Loucy (cell line): Measurements from ENCODE around the gene MBD4.

Experiments
- H2AFZ ChIP-seq: fragments of 200-600 bp; sonication (generic); 2 replicates; pipeline ENCODE4 v1.6.0; 2016; ENCODE audit warnings: antibody characterized with exemption, mild to moderate bottlenecking, low read length, moderate library complexity
- H3F3A ChIP-seq: fragments of 200-600 bp; 2 replicates; pipeline ENCODE4 v1.6.0; 2016; ENCODE audit warnings: antibody characterized with exemption, low read depth, mild to moderate bottlenecking
- H3K27me3 ChIP-seq: fragments of 200-600 bp; sonication (generic); 2 replicates; pipeline ENCODE4 v1.6.1; 2014; ENCODE audit warnings: low read length, mild to moderate bottlenecking; ENCODE audit not compliant: insufficient read depth, poor library complexity, severe bottlenecking
- H3K36me3 ChIP-seq: fragments of 200-600 bp; sonication (generic); 2 replicates; pipeline ENCODE4 v1.6.1; 2016; ENCODE audit warnings: low read length; ENCODE audit not compliant: insufficient read depth
- H3K4me1 ChIP-seq: fragments of 200-600 bp; sonication (generic); 2 replicates; pipeline ENCODE4 v1.5.1; 2014; ENCODE audit warnings: low read length, mild to moderate bottlenecking; ENCODE audit not compliant: insufficient read depth, poor library complexity, severe bottlenecking
- H3K4me2 ChIP-seq: fragments of 200-600 bp; sonication (generic); 2 replicates; pipeline ENCODE4 v1.6.0; 2014; ENCODE audit warnings: antibody characterized with exemption, low read length, low read depth, mild to moderate bottlenecking; ENCODE audit not compliant: poor library complexity, severe bottlenecking
- H3K4me3 ChIP-seq: fragments of 200-600 bp; sonication (generic); 2 replicates; pipeline ENCODE4 v1.5.1; 2014; ENCODE audit warnings: low read length, mild to moderate bottlenecking, mixed read lengths; ENCODE audit not compliant: poor library complexity, severe bottlenecking
- H3K79me2 ChIP-seq: fragments of 200-600 bp; sonication (generic); 2 replicates; pipeline ENCODE4 v1.6.1; 2014; ENCODE audit warnings: low read length; ENCODE audit not compliant: insufficient read depth
- H3K9ac ChIP-seq: fragments of 200-600 bp; sonication (generic); 2 replicates; pipeline ENCODE4 v1.6.0; 2014; ENCODE audit warnings: mild to moderate bottlenecking, low read depth, low read length, moderate library complexity; ENCODE audit not compliant: poor library complexity, severe bottlenecking
- H3K9me2 ChIP-seq: fragments of 200-600 bp; sonication (generic); replicated peaks from 2 replicates; pipeline ENCODE4 v1.6.1; 2016; ENCODE audit warnings: low read depth, low read length, mixed read lengths
- H3K9me3 ChIP-seq: fragments of 200-600 bp; sonication (generic); 2 replicates; pipeline ENCODE4 v1.6.1; 2014; ENCODE audit warnings: mild to moderate bottlenecking, antibody characterized with exemption, low read length, low read depth; ENCODE audit not compliant: insufficient read depth
- H4K20me1 ChIP-seq: fragments of 200-600 bp; sonication (generic); 2 replicates; pipeline ENCODE4 v1.6.0; 2014; ENCODE audit warnings: antibody characterized with exemption, low read length, mild to moderate bottlenecking; ENCODE audit not compliant: insufficient read depth, poor library complexity, severe bottlenecking
- EZH2phosphoT487 ChIP-seq: fragments of 200-600 bp; IDR thresholded peaks from 2 replicates; pipeline ENCODE4 v1.6.1; 2018; ENCODE audit warnings: antibody characterized with exemption, mild to moderate bottlenecking, moderate library complexity, borderline replicate concordance
- TF ChIP-seq, protein P1 (sequence below): fragments of 200-600 bp; sonication (generic); conservative IDR thresholded peaks from 2 replicates; pipeline ENCODE4 v1.5.1; 2014; ENCODE audit warnings: mild to moderate bottlenecking, antibody characterized with exemption, low read length

MBD4 gene

DNA sequence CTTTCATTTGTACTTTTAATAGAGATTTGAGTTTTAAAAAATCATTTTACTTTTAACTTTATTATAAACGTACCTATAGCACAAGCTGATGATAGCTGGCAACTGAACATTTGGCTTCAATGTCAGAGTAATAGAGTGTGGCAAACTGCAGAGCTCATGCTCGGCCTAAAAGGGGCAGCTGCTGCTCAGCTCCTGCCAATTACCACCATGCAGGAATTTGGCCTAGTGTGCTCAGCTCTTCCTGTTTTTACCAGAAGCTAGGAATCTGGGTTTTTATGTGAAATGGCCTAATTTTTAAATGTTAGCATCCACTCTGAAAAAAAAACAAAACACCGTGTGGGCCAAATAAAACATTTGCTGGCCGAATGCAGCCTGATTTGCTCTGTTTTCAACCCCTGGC lies 2.0 kb upstream of the MBD4 start:
- Histone ChIP-seq H2AFZ (no peak overlapping the region), H4K20me1 (peaks cover 3% of the 10 kb centered on the region), H3K9me2 (no peaks in the 10 kb centered on the region), H3K9ac (peak overlapping the region; percentile 82), H3K79me2 (peaks cover 55% of the 10 kb centered on the region), H3K4me1 (peaks cover 58% of the 10 kb centered on the region), H3K9me3 (no peaks in the 10 kb centered on the region), H3K4me3 (peak overlapping the region; percentile 76), H3K27me3 (no peaks in the 10 kb centered on the region), H3K4me2 (peak overlapping the region; percentile 84), H3K36me3 (no peaks in the 10 kb centered on the region), H3F3A (no peaks in the 10 kb centered on the region)
- TF ChIP-seq, protein P1, sequence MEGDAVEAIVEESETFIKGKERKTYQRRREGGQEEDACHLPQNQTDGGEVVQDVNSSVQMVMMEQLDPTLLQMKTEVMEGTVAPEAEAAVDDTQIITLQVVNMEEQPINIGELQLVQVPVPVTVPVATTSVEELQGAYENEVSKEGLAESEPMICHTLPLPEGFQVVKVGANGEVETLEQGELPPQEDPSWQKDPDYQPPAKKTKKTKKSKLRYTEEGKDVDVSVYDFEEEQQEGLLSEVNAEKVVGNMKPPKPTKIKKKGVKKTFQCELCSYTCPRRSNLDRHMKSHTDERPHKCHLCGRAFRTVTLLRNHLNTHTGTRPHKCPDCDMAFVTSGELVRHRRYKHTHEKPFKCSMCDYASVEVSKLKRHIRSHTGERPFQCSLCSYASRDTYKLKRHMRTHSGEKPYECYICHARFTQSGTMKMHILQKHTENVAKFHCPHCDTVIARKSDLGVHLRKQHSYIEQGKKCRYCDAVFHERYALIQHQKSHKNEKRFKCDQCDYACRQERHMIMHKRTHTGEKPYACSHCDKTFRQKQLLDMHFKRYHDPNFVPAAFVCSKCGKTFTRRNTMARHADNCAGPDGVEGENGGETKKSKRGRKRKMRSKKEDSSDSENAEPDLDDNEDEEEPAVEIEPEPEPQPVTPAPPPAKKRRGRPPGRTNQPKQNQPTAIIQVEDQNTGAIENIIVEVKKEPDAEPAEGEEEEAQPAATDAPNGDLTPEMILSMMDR = no peak
- TF ChIP-seq EZH2phosphoT487 = no peak

DNA sequence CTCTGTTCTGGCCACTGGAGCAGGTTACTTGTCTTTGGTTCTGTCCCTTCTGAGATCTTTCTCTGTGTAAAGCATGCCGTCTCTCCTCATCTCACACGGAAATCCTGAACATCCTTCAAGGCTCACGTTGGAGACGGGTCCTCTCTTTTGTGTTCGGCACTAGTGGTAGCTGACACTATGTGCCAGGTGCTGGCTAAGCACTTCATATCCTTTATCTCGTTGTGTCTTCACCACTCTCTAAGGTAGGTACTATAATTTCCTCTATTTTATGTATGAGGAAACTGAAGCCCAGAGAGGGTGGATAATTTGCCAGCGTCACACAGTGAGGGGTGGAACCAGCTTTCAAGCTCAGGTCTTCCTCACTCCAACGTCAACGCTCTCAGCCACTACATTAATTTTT lies 1.5 kb upstream of the MBD4 start:
- peaks cover 3% of the 10 kb centered on the region for H4K20me1 ChIP-seq
- no peak overlapping the region for H2AFZ ChIP-seq
- no peaks in the 10 kb centered on the region for H3K36me3 ChIP-seq
- TF ChIP-seq EZH2phosphoT487 = no peak
- TF ChIP-seq, protein P1 = no peak
- H3K9me3 ChIP-seq = no peaks in the 10 kb centered on the region
- peaks cover 60% of the 10 kb centered on the region for H3K79me2 ChIP-seq
- no peaks in the 10 kb centered on the region for H3K9me2 ChIP-seq
- H3F3A ChIP-seq = no peaks in the 10 kb centered on the region
- peak overlapping the region; percentile 84 for H3K4me2 ChIP-seq
- no peaks in the 10 kb centered on the region for H3K27me3 ChIP-seq
- peak overlapping the region; percentile 82 for H3K9ac ChIP-seq
- H3K4me3 ChIP-seq = peak overlapping the region; percentile 76
- H3K4me1 ChIP-seq = peaks cover 63% of the 10 kb centered on the region

DNA sequence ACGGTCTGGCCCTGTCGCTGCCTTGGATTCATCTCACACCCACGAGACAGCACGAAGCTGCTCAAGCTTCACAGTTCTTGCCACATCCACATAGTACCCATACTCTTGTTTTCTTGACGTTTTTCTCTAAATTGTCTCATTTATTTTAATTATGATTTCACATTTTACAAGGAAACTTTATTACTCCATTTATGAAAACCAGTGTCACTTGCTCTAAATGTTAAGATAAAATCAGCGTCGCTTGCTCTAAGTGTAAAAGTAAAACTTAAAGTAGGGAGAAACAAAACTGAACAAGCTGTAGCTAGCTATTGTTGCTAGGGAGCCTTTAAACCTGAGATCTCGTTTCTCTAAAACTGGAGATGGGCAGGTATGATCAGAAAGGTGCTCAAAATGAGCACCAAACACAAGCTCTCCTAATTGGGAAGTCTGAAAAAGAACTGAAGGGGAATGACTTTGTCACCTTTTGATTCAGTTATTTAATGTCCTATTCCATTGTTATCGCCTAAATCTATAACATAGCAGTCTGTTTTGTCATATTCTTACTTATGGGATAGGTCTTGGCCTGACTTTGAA lies 956 bp upstream of the MBD4 start:
- peak overlapping the region; percentile 76 for H3K4me3 ChIP-seq
- peaks cover 65% of the 10 kb centered on the region for H3K79me2 ChIP-seq
- peak overlapping the region; percentile 84 for H3K4me2 ChIP-seq
- no peaks in the 10 kb centered on the region for H3K36me3 ChIP-seq
- H3K4me1 ChIP-seq = peaks cover 68% of the 10 kb centered on the region
- H3K9me3 ChIP-seq = no peaks in the 10 kb centered on the region
- TF ChIP-seq, protein P1 = no peak
- no peak for TF ChIP-seq EZH2phosphoT487
- H3K9me2 ChIP-seq = no peaks in the 10 kb centered on the region
- no peaks in the 10 kb centered on the region for H3F3A ChIP-seq
- peaks cover 4% of the 10 kb centered on the region for H4K20me1 ChIP-seq
- peak overlapping the region; percentile 82 for H3K9ac ChIP-seq
- H3K27me3 ChIP-seq = no peaks in the 10 kb centered on the region
- peak overlapping the region; percentile 58 for H2AFZ ChIP-seq
